HepG2 (cell line): ENCODE results near the gene CA11. TPM values are rescaled to one million over a fixed set of nuclear protein-coding genes. Genes with fewer than 3 reads are reported as not detected.

Experiments
- ELF4 ChIP-seq: sonication (generic); formaldehyde crosslinking; IDR thresholded peaks from 2 replicates; pipeline ENCODE4 v1.5.0; 2020; ENCODE audit warnings: missing genetic modification reagents, mild to moderate bottlenecking, moderate library complexity, borderline replicate concordance
- ETV5 ChIP-seq: IDR thresholded peaks from 2 replicates; pipeline ENCODE4 v1.6.1; 2018; ENCODE audit warnings: missing biosample characterization, missing genetic modification reagents, inconsistent platforms, borderline replicate concordance
- ISL2 ChIP-seq: sonication (generic); formaldehyde crosslinking; IDR thresholded peaks from 2 replicates; pipeline ENCODE4 v1.5.0; 2020; ENCODE audit warnings: missing genetic modification reagents
- KDM2A ChIP-seq: sonication (generic); formaldehyde crosslinking; IDR thresholded peaks from 2 replicates; pipeline ENCODE4 v1.4.0; 2020; ENCODE audit warnings: low read depth, missing genetic modification reagents, borderline replicate concordance
- MATR3 ChIP-seq: sonication (generic); formaldehyde crosslinking; IDR thresholded peaks from 2 replicates; pipeline ENCODE4 v1.4.0; 2020; ENCODE audit warnings: missing genetic modification reagents
- MED1 ChIP-seq: sonication (generic); formaldehyde crosslinking; IDR thresholded peaks from 2 replicates; pipeline ENCODE4 v1.4.0; 2020; ENCODE audit warnings: missing genetic modification reagents
- NCOA5 ChIP-seq: sonication (generic); formaldehyde crosslinking; IDR thresholded peaks from 2 replicates; pipeline ENCODE4 v1.4.0; 2020; ENCODE audit warnings: missing genetic modification reagents
- PHF20 ChIP-seq: sonication (generic); formaldehyde crosslinking; IDR thresholded peaks from 2 replicates; pipeline ENCODE4 v1.5.0; 2020; ENCODE audit warnings: mild to moderate bottlenecking, missing genetic modification reagents
- ZFP37 ChIP-seq: sonication (generic); formaldehyde crosslinking; IDR thresholded peaks from 2 replicates; pipeline ENCODE4 v1.4.0; 2020; ENCODE audit warnings: missing genetic modification reagents, borderline replicate concordance
- ZNF207 ChIP-seq: fragments of 450-650 bp; IDR thresholded peaks from 2 replicates; pipeline ENCODE4 v1.6.1; 2016; ENCODE audit warnings: antibody characterized with exemption, borderline replicate concordance
- ZNF253 ChIP-seq: sonication (generic); formaldehyde crosslinking; IDR thresholded peaks from 2 replicates; pipeline ENCODE4 v1.8.0; 2022; ENCODE audit warnings: mild to moderate bottlenecking, missing genetic modification reagents, borderline replicate concordance
- ZNF501 ChIP-seq: sonication (generic); formaldehyde crosslinking; IDR thresholded peaks from 2 replicates; pipeline ENCODE4 v1.5.1; 2020; ENCODE audit warnings: mild to moderate bottlenecking, moderate library complexity, missing genetic modification reagents
- polyA plus RNA-seq, 8 experiments: library from polyadenylated mRNA; depleted of rRNA in 3 of 8; stranded (reverse) in 7 of 8; unstranded in 1 of 8; fragments of >200 nt; fragmentation: Illumina TruSeq in 4 of 8; extraction: Trizol in 4 of 8; gene quantifications; 2 replicates each; pipeline versions ENCODE4 v1.2.1 to v1.2.3, GENCODE V29; 2011 to 2016; ENCODE audit warnings: low read depth in 4 of 8, missing spikeins in 1 of 8, mixed read lengths in 1 of 8; ENCODE audit not compliant: insufficient read depth in 1 of 8
- total RNA-seq, 5 experiments: library from RNA; depleted of rRNA; stranded (reverse); fragments of >200 nt; fragmentation: Illumina TruSeq; extraction: Trizol; gene quantifications; 2 replicates each; pipeline ENCODE4 v1.2.3, GENCODE V29; 2016; ENCODE audit warnings: low read depth in 1 of 5
- TF ChIP-seq, protein P1 (sequence below): sonication (generic); formaldehyde crosslinking; IDR thresholded peaks from 2 replicates; pipeline ENCODE4 v1.4.0; 2020; ENCODE audit warnings: mild to moderate bottlenecking, missing genetic modification reagents
- TF ChIP-seq, protein P2 (sequence below): sonication (generic); formaldehyde crosslinking; IDR thresholded peaks from 2 replicates; pipeline ENCODE4 v1.9.0; 2021; ENCODE audit warnings: mild to moderate bottlenecking, missing genetic modification reagents
- TF ChIP-seq, protein P3 (sequence below): sonication (generic); formaldehyde crosslinking; conservative IDR thresholded peaks from 2 replicates; pipeline ENCODE4 v1.4.0; 2020; ENCODE audit warnings: missing genetic modification reagents
- TF ChIP-seq, protein P4 (sequence below): sonication (generic); formaldehyde crosslinking; IDR thresholded peaks from 2 replicates; pipeline ENCODE4 v1.4.0; 2020; ENCODE audit warnings: missing genetic modification reagents

The CA11 gene
- total and polyA plus RNA-seq, 2 of the 13 experiments (the other 11 are each of a cell fraction or from before 2014, with no cell fraction given) = 0.41 to 0.58 TPM

DNA sequence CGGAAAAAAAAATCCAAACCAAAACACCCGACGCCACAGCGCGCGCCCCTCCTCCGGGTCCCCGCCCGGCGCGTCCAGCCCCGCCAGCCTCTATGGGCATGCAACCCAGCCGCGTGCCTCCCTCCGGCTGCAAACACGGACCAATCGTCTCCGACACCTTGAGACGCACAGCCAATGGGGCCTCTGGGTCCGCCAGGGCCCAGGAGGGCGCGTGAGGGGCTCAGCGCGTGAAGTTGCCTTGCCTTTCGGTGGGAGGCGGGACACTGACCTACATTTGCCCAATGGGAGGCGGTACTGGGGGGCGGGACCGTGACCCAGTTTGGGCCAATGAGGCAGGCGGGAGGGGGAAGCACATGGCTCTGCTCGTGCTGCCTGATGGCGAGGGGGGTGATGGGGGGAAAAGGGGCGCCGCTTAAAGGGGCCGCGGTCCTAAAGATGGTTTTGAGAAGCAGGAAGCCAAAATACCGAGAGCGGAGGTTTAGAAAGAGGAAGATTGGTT is 8.5 kb downstream of the CA11 start (continued):
- TF ChIP-seq, protein P1, sequence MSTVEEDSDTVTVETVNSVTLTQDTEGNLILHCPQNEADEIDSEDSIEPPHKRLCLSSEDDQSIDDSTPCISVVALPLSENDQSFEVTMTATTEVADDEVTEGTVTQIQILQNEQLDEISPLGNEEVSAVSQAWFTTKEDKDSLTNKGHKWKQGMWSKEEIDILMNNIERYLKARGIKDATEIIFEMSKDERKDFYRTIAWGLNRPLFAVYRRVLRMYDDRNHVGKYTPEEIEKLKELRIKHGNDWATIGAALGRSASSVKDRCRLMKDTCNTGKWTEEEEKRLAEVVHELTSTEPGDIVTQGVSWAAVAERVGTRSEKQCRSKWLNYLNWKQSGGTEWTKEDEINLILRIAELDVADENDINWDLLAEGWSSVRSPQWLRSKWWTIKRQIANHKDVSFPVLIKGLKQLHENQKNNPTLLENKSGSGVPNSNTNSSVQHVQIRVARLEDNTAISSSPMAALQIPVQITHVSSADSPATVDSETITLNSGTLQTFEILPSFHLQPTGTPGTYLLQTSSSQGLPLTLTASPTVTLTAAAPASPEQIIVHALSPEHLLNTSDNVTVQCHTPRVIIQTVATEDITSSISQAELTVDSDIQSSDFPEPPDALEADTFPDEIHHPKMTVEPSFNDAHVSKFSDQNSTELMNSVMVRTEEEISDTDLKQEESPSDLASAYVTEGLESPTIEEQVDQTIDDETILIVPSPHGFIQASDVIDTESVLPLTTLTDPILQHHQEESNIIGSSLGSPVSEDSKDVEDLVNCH (CRISPR knock-in tag) = no peak; the same call in 1 of the 2 replicates
- TF ChIP-seq ZNF253 (CRISPR knock-in tag) = no peak
- no peak for TF ChIP-seq MATR3
- peak; percentile 39; the same call in 1 of the 2 replicates for TF ChIP-seq ZFP37 (CRISPR knock-in tag)
- TF ChIP-seq ELF4 (CRISPR knock-in tag) = peak; percentile 87; the same call in 1 of the 2 replicates
- TF ChIP-seq, protein P2, sequence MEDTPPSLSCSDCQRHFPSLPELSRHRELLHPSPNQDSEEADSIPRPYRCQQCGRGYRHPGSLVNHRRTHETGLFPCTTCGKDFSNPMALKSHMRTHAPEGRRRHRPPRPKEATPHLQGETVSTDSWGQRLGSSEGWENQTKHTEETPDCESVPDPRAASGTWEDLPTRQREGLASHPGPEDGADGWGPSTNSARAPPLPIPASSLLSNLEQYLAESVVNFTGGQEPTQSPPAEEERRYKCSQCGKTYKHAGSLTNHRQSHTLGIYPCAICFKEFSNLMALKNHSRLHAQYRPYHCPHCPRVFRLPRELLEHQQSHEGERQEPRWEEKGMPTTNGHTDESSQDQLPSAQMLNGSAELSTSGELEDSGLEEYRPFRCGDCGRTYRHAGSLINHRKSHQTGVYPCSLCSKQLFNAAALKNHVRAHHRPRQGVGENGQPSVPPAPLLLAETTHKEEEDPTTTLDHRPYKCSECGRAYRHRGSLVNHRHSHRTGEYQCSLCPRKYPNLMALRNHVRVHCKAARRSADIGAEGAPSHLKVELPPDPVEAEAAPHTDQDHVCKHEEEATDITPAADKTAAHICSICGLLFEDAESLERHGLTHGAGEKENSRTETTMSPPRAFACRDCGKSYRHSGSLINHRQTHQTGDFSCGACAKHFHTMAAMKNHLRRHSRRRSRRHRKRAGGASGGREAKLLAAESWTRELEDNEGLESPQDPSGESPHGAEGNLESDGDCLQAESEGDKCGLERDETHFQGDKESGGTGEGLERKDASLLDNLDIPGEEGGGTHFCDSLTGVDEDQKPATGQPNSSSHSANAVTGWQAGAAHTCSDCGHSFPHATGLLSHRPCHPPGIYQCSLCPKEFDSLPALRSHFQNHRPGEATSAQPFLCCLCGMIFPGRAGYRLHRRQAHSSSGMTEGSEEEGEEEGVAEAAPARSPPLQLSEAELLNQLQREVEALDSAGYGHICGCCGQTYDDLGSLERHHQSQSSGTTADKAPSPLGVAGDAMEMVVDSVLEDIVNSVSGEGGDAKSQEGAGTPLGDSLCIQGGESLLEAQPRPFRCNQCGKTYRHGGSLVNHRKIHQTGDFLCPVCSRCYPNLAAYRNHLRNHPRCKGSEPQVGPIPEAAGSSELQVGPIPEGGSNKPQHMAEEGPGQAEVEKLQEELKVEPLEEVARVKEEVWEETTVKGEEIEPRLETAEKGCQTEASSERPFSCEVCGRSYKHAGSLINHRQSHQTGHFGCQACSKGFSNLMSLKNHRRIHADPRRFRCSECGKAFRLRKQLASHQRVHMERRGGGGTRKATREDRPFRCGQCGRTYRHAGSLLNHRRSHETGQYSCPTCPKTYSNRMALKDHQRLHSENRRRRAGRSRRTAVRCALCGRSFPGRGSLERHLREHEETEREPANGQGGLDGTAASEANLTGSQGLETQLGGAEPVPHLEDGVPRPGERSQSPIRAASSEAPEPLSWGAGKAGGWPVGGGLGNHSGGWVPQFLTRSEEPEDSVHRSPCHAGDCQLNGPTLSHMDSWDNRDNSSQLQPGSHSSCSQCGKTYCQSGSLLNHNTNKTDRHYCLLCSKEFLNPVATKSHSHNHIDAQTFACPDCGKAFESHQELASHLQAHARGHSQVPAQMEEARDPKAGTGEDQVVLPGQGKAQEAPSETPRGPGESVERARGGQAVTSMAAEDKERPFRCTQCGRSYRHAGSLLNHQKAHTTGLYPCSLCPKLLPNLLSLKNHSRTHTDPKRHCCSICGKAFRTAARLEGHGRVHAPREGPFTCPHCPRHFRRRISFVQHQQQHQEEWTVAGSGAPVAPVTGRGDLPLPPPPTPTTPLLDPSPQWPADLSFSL (CRISPR knock-in tag) = no peak
- no peak; the same call in 1 of the 2 replicates for TF ChIP-seq KDM2A (CRISPR knock-in tag)
- peak; percentile 32; the same call in 1 of the 2 replicates for TF ChIP-seq ETV5 (CRISPR knock-in tag)
- TF ChIP-seq, protein P3, sequence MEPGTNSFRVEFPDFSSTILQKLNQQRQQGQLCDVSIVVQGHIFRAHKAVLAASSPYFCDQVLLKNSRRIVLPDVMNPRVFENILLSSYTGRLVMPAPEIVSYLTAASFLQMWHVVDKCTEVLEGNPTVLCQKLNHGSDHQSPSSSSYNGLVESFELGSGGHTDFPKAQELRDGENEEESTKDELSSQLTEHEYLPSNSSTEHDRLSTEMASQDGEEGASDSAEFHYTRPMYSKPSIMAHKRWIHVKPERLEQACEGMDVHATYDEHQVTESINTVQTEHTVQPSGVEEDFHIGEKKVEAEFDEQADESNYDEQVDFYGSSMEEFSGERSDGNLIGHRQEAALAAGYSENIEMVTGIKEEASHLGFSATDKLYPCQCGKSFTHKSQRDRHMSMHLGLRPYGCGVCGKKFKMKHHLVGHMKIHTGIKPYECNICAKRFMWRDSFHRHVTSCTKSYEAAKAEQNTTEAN = peak; percentile 78; the same call in 1 of the 2 replicates
- no peak for TF ChIP-seq ZNF207
- TF ChIP-seq NCOA5 (CRISPR knock-in tag) = no peak
- TF ChIP-seq, protein P4, sequence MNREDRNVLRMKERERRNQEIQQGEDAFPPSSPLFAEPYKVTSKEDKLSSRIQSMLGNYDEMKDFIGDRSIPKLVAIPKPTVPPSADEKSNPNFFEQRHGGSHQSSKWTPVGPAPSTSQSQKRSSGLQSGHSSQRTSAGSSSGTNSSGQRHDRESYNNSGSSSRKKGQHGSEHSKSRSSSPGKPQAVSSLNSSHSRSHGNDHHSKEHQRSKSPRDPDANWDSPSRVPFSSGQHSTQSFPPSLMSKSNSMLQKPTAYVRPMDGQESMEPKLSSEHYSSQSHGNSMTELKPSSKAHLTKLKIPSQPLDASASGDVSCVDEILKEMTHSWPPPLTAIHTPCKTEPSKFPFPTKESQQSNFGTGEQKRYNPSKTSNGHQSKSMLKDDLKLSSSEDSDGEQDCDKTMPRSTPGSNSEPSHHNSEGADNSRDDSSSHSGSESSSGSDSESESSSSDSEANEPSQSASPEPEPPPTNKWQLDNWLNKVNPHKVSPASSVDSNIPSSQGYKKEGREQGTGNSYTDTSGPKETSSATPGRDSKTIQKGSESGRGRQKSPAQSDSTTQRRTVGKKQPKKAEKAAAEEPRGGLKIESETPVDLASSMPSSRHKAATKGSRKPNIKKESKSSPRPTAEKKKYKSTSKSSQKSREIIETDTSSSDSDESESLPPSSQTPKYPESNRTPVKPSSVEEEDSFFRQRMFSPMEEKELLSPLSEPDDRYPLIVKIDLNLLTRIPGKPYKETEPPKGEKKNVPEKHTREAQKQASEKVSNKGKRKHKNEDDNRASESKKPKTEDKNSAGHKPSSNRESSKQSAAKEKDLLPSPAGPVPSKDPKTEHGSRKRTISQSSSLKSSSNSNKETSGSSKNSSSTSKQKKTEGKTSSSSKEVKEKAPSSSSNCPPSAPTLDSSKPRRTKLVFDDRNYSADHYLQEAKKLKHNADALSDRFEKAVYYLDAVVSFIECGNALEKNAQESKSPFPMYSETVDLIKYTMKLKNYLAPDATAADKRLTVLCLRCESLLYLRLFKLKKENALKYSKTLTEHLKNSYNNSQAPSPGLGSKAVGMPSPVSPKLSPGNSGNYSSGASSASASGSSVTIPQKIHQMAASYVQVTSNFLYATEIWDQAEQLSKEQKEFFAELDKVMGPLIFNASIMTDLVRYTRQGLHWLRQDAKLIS (CRISPR knock-in tag) = no peak
- TF ChIP-seq PHF20 (CRISPR knock-in tag) = peak; percentile 46; the same call in 1 of the 2 replicates
- no peak; the same call in 1 of the 2 replicates for TF ChIP-seq MED1 (CRISPR knock-in tag)
- peak; percentile 37; the same call in 1 of the 2 replicates for TF ChIP-seq ISL2
- peak; percentile 72 for TF ChIP-seq ZNF501
